Measurements from ENCODE around the gene GP5.

The GP5 gene

DNA sequence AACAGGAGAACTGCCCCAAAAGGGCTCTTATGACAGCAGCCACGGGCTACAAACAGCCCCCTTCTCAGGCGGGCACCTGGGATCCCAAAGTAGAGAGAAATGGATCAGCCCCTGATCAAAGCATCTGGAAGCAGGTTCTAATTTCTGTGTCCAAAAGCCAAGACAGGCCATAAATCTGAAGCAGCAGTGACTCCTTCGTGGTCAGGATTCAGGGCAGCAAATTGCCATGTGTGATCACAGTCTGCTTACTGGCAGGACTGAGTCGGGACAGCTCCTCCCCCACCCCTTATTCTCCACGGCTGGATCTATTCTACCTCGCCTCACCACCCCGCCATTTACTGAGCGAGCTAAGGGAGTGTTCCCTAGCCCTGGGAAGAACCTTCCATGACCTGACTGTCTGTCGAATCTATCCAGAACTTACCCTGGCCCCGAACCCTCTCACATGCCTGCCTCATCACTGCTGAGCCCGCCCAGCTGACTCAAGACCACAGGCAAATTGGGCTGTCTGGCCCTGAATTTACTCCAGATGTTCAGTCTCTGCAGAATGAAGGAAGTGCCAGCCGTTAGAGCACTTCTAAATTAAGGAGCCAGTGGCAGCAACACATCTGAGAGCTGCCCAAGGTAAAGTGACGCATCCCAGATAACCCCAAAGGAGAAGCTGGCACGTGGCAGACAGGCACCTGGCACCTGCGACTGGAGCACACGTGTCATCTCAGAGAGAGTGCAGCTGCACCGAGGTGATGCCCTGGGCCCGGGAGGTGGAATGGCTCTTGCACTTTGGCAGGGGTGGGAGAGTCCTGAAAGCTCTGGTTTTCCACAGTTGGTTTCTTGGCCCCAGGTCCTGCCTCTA lies 30.8 kb downstream of the GP5 start:
- peak overlapping the region; percentile 76 for H2AK5ac ChIP-seq (ENCODE audit: low read depth, low read length)
- peaks cover 9 to 26% of the 10 kb centered on the region in 2 donors for H3K4me1 ChIP-seq (ENCODE audit: control insufficient read depth in 2 of 2, insufficient read depth in 1 of 2, low read depth in 1 of 2, low read length in 2 of 2)
- no peaks in the 10 kb centered on the region for H3K9me3 ChIP-seq (replicated peaks in 1 of 2; ENCODE audit: control insufficient read depth in 2 of 2, insufficient read depth in 1 of 2, low read depth in 1 of 2, low read length in 2 of 2)
- H2BK5ac ChIP-seq (ENCODE audit: low read length) = peak overlapping the region; percentile 93
- H2BK120ac ChIP-seq (ENCODE audit: low read depth, low read length) = peak overlapping the region; percentile 21
- H3K27me3 ChIP-seq (ENCODE audit: control insufficient read depth in 3 of 3, insufficient read depth in 3 of 3, low read depth in 1 of 3, low read length in 3 of 3) = peaks cover 0 to 78% (median 3%) of the 10 kb centered on the region in 3 experiments
- no peak overlapping the region for H3K27ac ChIP-seq (replicated peaks; ENCODE audit: low read length)
- no peak overlapping the region for H4K8ac ChIP-seq (ENCODE audit: low read depth, low read length)
- no peak overlapping the region for H3K4me3 ChIP-seq (ENCODE audit: low read length in 2 of 2)
- H4K91ac ChIP-seq (ENCODE audit: low read depth, low read length, poor library complexity) = no peak overlapping the region
- H2BK12ac ChIP-seq (ENCODE audit: low read length) = peak overlapping the region; percentile 63
- H3K36me3 ChIP-seq (replicated peaks in 1 of 2; ENCODE audit: control insufficient read depth in 2 of 2, insufficient read depth in 2 of 2, low read length in 2 of 2) = no peaks in the 10 kb centered on the region
- H3K9ac ChIP-seq (ENCODE audit: low read depth, low read length, poor library complexity) = peak overlapping the region; percentile 33
- no peak for DNase-seq (ENCODE audit: low spot score)
- no CpG with 5 or more reads among the region's 18 CpGs for WGBS, 2 donors (ENCODE audit: extremely low coverage in 2 of 2, insufficient read length in 2 of 2, insufficient replicate concordance in 1 of 2)
- H2BK15ac ChIP-seq (ENCODE audit: low read length) = peak overlapping the region; percentile 90
- no peaks in the 10 kb centered on the region for H3K79me1 ChIP-seq (ENCODE audit: low read depth, low read length)
- no peak overlapping the region for H3K18ac ChIP-seq (ENCODE audit: low read length)
- H3K23ac ChIP-seq (ENCODE audit: low read depth, low read length, poor library complexity) = no peak overlapping the region
- no peak overlapping the region for H3K4ac ChIP-seq (ENCODE audit: low read length)
- H3K14ac ChIP-seq (ENCODE audit: low read length) = no peak overlapping the region
- no peak overlapping the region for H3K4me2 ChIP-seq (ENCODE audit: insufficient read depth, low read length, poor library complexity, severe bottlenecking)
- H2AFZ ChIP-seq (ENCODE audit: low read length) = no peak overlapping the region

DNA sequence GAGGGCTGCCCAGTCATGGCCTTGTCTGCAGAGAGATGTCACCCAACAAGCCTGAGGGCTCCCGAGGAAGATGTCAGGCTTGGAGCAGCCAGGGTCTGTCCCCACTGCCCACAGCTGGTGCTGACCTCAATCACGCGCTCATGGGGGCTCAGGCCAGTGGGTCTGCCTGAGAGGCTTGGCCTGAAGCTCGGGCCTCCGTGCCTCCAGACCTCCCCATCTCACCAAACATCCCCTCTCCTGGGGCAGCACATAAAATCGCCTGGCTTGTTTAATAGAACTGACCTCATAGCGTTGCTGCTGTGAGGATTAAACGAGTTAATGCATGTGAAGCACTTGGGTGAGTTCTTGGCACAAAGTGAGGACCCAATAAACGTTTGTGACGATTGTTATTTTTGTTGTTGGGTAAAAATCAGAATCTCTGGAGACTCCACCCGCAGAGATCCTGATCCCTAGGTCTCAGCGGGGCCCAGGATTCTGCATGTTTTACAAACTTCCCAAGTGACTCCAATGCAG lies 33.0 kb downstream of the GP5 start:
- peak overlapping the region; percentile 17 for H3K23ac ChIP-seq (ENCODE audit: low read depth, low read length, poor library complexity)
- H2BK15ac ChIP-seq (ENCODE audit: low read length) = peak overlapping the region; percentile 31
- peaks cover 0 to under 1% of the 10 kb centered on the region in 2 donors for H3K9me3 ChIP-seq (replicated peaks in 1 of 2; ENCODE audit: control insufficient read depth in 2 of 2, insufficient read depth in 1 of 2, low read depth in 1 of 2, low read length in 2 of 2)
- no peak overlapping the region for H3K14ac ChIP-seq (ENCODE audit: low read length)
- no peaks in the 10 kb centered on the region for H3K79me1 ChIP-seq (ENCODE audit: low read depth, low read length)
- H4K91ac ChIP-seq (ENCODE audit: low read depth, low read length, poor library complexity) = no peak overlapping the region
- peaks cover 0 to 85% (median 3%) of the 10 kb centered on the region in 3 experiments for H3K27me3 ChIP-seq (ENCODE audit: control insufficient read depth in 3 of 3, insufficient read depth in 3 of 3, low read depth in 1 of 3, low read length in 3 of 3)
- H2BK12ac ChIP-seq (ENCODE audit: low read length) = no peak overlapping the region
- no peak overlapping the region for H2BK5ac ChIP-seq (ENCODE audit: low read length)
- H4K8ac ChIP-seq (ENCODE audit: low read depth, low read length) = no peak overlapping the region
- H3K9ac ChIP-seq (ENCODE audit: low read depth, low read length, poor library complexity) = no peak overlapping the region
- H2BK120ac ChIP-seq (ENCODE audit: low read depth, low read length) = no peak overlapping the region
- H3K36me3 ChIP-seq (replicated peaks in 1 of 2; ENCODE audit: control insufficient read depth in 2 of 2, insufficient read depth in 2 of 2, low read length in 2 of 2) = no peaks in the 10 kb centered on the region
- H2AK5ac ChIP-seq (ENCODE audit: low read depth, low read length) = peak overlapping the region; percentile 57
- DNase-seq (ENCODE audit: low spot score) = no peak
- no peak overlapping the region for H3K4me3 ChIP-seq (ENCODE audit: low read length in 2 of 2)
- no peak overlapping the region for H3K27ac ChIP-seq (replicated peaks; ENCODE audit: low read length)
- H2AFZ ChIP-seq (ENCODE audit: low read length) = no peak overlapping the region
- no peak overlapping the region for H3K4ac ChIP-seq (ENCODE audit: low read length)
- no peak overlapping the region for H3K4me2 ChIP-seq (ENCODE audit: insufficient read depth, low read length, poor library complexity, severe bottlenecking)
- H3K18ac ChIP-seq (ENCODE audit: low read length) = peak overlapping the region; percentile 77
- peaks cover 9 to 26% of the 10 kb centered on the region in 2 donors for H3K4me1 ChIP-seq (ENCODE audit: control insufficient read depth in 2 of 2, insufficient read depth in 1 of 2, low read depth in 1 of 2, low read length in 2 of 2)
- no CpG with 5 or more reads among the region's 12 CpGs for WGBS, 2 donors (ENCODE audit: extremely low coverage in 2 of 2, insufficient read length in 2 of 2, insufficient replicate concordance in 1 of 2)

GRCh38 chr3:194365526-194365925 lies 33.5 kb downstream of the GP5 start:
- Histone ChIP-seq H3K14ac (ENCODE audit: low read length) (no peak overlapping the region), H3K9ac (ENCODE audit: low read depth, low read length, poor library complexity) (no peak overlapping the region), H3K4me1 (ENCODE audit: control insufficient read depth in 2 of 2, insufficient read depth in 1 of 2, low read depth in 1 of 2, low read length in 2 of 2) (peaks cover 9 to 26% of the 10 kb centered on the region in 2 donors), H3K18ac (ENCODE audit: low read length) (peak overlapping the region; percentile 77), H3K27ac (replicated peaks; ENCODE audit: low read length) (no peak overlapping the region), H4K8ac (ENCODE audit: low read depth, low read length) (no peak overlapping the region), H3K4me3 (ENCODE audit: low read length in 2 of 2) (no peak overlapping the region), H2BK12ac (ENCODE audit: low read length) (no peak overlapping the region), H3K4ac (ENCODE audit: low read length) (no peak overlapping the region), H2BK5ac (ENCODE audit: low read length) (no peak overlapping the region), H3K79me1 (ENCODE audit: low read depth, low read length) (no peaks in the 10 kb centered on the region), H3K27me3 (ENCODE audit: control insufficient read depth in 3 of 3, insufficient read depth in 3 of 3, low read depth in 1 of 3, low read length in 3 of 3) (peaks cover 0 to 85% (median 3%) of the 10 kb centered on the region in 3 experiments), H3K4me2 (ENCODE audit: insufficient read depth, low read length, poor library complexity, severe bottlenecking) (no peak overlapping the region), H2AK5ac (ENCODE audit: low read depth, low read length) (peak overlapping the region; percentile 57), H2BK120ac (ENCODE audit: low read depth, low read length) (no peak overlapping the region), H2AFZ (ENCODE audit: low read length) (no peak overlapping the region), H3K9me3 (replicated peaks in 1 of 2; ENCODE audit: control insufficient read depth in 2 of 2, insufficient read depth in 1 of 2, low read depth in 1 of 2, low read length in 2 of 2) (peaks cover 0 to 4% of the 10 kb centered on the region in 2 donors), H3K36me3 (replicated peaks in 1 of 2; ENCODE audit: control insufficient read depth in 2 of 2, insufficient read depth in 2 of 2, low read length in 2 of 2) (no peaks in the 10 kb centered on the region), H3K23ac (ENCODE audit: low read depth, low read length, poor library complexity) (no peak overlapping the region), H2BK15ac (ENCODE audit: low read length) (peak overlapping the region; percentile 31), H4K91ac (ENCODE audit: low read depth, low read length, poor library complexity) (no peak overlapping the region)
- WGBS, 2 donors (ENCODE audit: extremely low coverage in 2 of 2, insufficient read length in 2 of 2, insufficient replicate concordance in 1 of 2) = no CpG with 5 or more reads among the region's 6 CpGs
- no peak for DNase-seq (ENCODE audit: low spot score)

All from neuronal stem cell (in vitro differentiated cells).